Eye (tissue), 1 donor: ENCODE results near the gene ZNF662.
"Not testable (repeated sequence)": the region's sequence is repeated elsewhere in the genome, so short reads cannot be mapped to it uniquely, and the experiment has no call there.

Experiments
- DNase-seq: peaks from one replicate; pipeline ENCODE4 v3.0.0-alpha.2; 2015

Gene ZNF662

DNA sequence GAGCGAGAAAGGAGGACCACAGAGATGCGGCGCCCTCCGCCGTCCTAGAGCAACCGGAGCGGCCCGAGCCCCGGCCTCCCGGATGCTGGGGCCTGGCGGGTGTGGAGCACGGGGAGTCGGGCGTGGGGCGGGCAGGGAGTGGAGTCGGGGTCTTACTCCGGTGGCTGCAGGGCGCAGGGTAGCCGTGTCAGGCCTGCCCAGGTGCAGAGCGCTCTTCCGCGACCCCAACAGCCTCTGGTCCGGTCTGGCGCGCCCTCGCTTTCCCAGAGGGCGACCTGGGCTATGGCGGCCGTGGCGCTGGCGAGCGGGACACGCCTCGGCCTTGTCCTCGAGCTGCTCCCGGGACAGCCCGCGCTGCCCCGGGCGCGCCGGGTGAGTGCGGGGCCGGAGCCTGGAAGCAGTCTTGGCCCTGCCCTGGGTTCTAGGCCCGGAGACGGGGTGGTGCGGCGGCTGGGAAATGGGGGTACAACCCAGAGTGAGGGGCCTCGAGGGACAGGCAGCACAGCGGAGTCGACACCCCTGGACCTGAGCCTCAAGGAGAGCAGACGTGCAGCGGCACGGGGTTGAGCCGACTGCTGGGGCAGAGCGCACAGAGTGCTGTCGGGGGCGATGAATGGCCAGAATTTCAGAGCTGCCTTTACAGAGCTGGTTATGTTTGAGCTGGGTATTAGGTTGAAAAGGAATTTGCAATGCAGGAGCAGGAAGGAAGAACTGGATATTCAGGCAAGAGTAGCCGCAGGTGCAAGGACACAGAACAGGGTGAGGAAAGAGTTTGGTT, at the start of gene ZNF662:
TSS of gene ZNF662 (plus strand) at position 73 of the 778 bp plus-strand sequence. CDS start 1,973 bp downstream, outside the sequence.
- DNase-seq = peak; percentile 87

GRCh38 chr3:42856544-42856943, 49.4 kb upstream of the ZNF662 start:
- DNase-seq = no peak

DNA sequence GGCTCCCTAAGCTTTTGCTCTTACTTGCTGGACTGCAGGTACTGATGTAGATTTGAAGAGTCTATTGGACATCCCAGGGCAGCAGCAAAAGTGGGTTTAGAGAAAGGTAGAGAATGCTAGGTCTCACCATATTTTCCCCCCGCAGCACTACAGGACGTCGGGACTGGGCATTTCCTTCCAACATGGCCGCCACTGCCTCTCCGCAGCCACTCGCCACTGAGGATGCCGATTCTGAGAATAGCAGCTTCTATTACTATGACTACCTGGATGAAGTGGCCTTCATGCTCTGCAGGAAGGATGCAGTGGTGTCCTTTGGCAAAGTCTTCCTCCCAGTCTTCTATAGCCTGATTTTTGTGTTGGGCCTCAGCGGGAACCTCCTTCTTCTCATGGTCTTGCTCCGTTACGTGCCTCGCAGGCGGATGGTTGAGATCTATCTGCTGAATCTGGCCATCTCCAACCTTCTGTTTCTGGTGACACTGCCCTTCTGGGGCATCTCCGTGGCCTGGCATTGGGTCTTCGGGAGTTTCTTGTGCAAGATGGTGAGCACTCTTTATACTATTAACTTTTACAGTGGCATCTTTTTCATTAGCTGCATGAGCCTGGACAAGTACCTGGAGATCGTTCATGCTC, 41.5 kb upstream of the ZNF662 start:
- no peak for DNase-seq

- DNase-seq = no peak
Measured at GRCh38 chr3:42865256-42865655, 40.7 kb upstream of the ZNF662 start.

DNA sequence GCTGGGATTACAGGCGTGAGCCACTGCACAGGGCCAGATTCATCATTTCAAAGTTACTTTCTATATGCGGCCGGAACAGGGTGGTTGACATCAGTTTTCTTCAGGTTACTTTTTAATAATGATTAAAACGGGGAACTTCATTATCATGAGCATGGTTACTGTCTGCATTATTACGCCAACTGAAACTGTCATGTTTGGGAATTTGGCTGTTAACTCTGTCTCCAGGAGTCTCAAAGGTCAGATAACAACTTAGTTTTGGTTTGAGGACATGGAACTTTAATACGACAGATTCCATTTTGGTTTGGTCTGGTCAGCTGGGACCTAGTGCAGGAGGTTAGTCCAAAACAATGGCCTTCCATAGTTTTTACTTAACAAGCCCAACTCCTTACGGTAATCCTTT, 38.8 kb upstream of the ZNF662 start:
- DNase-seq = no peak

DNA sequence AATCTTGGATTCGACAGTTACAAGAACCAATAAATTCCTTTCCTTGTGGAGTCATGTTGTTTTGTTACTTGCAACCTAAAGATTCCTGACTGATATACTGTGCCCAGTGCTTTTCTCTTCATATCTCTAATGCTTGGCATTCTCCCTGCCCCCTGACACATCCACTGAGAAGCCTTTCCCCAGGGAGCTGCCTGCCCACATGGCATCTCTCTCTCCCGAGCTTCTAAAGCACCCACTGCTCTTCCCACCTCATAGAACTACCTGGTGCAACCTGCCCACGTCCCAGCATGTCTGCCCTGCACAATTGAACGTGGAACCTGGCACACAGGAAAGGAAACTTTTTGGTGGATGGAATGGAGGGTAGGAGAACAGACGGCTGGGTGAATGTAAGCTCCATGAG, 37.1 kb upstream of the ZNF662 start:
- no peak for DNase-seq

- no peak for DNase-seq
Measured at GRCh38 chr3:42871592-42872196, 34.2 kb upstream of the ZNF662 start.

- DNase-seq = no peak
Measured at GRCh38 chr3:42872718-42873117, 33.2 kb upstream of the ZNF662 start.

- no peak for DNase-seq
Measured at GRCh38 chr3:42873221-42873982, 32.5 kb upstream of the ZNF662 start.

- no peak for DNase-seq
Measured at GRCh38 chr3:42874749-42875148, 31.2 kb upstream of the ZNF662 start.

DNA sequence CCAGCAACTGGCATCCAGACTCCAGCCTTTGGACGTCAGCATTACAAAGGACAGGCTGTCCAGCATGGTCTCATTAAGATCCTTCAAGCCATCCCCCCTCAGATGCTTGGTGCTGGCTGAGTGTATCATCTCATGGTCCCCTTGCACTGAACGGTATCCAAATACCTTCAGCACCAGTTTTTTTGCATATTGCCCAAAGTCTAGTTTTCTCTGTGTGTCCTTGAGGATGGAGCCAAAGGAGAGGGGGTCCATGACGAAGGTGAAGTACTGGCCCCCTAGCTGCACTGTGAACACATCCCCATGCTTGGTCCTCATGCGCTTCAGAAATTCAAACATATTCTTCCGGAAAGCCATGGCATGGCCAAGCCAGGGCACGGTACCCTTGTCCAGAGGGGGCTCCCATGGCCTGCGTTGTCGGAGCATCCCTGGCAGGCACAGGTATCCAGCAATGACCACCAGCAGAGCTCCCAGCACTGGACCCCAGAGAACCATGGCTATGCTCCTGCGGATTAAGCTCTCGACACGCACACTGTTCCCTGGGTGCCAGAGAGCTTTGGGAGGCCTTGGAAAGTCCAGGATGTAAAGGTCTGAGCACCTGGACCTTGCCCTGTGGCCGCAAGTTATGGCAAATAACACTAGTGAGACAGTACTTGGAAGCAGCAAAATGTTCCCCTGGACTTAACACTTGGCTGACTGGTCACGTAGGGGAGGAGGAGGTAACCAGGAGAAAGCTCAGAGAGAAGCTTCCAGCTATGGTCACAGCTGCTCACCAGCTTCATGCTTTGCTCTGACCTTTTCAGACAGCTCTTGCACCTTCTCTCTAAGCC, 30.4 kb upstream of the ZNF662 start, which contains the start of gene CYP8B1:
TSS of gene CYP8B1 (minus strand) at position 555 of the 827 bp plus-strand sequence. CDS start at position 492, 63 bp downstream.
- no peak for DNase-seq

GRCh38 chr3:42876401-42876800, 29.5 kb upstream of the ZNF662 start:
- DNase-seq = no peak

- no peak for DNase-seq
Measured at GRCh38 chr3:42876940-42877720, 28.8 kb upstream of the ZNF662 start.

- DNase-seq = no peak
Measured at GRCh38 chr3:42877881-42878280, 28.1 kb upstream of the ZNF662 start.

DNA sequence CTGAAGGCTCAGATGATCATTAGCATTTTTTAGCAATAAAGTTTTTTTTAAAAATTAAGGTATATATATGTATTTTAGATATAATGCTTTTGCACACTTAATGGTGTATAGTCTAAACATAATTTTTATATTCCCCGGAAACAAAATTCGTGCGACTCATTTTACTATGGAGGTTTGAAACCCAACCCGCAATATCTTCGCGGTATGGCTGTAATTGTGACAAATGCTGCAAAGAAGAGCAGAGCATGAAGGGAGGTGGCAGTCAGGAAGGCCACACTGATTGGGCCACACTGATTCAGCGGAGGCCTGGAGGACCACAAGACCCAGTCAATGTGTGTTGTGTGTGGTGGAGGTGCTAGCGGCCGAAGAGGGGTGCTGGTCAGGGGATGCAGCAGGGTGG, 25.8 kb upstream of the ZNF662 start:
- no peak for DNase-seq

GRCh38 chr3:42880601-42881451, 25.1 kb upstream of the ZNF662 start:
- peak; percentile 92 for DNase-seq

- not testable (repeated sequence) for DNase-seq
Measured at GRCh38 chr3:42883251-42883930, 22.6 kb upstream of the ZNF662 start.

DNA sequence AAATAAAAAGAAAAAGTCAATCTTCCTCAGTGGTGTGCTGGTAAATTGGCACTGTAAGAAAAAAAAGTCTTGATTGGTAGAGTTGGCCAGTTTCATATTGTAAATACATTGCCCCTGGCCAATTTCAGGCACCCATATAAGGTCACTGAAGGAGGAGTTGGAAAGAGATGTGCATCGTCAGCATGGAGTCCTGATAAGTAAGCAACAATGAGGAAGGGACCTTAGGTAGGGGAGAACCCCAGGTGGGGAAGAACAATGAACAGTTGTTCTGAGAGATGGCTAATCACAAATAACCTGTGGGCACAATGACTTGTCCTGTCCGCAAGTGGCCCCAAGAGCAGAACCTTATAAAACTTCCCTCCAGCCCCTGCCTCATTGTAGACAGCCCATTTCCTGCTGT, 21.6 kb upstream of the ZNF662 start:
- no peak for DNase-seq

DNA sequence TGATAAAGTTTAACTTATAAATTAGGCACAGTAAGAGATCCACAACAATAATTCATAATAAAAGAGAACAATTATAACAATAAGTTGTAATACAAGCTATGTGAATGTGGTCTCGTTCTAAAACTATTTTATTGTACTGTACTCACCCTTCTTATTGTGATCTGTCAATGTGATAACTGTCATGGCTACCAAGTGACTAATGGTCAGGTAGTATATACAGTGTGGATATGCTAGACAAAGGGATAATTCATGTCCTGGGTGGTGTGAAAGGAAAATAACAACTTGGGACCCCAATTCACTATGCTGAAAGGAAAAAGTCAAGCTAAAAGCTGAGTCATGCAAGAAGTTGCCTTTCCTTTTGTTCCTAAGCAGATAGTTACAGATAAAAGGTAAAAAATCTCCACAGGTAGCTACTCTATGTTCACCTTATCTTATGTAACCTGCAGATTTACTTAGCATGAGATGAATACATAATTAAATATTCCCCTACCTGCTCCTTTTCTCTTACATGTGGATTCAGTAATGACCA, 19.6 kb upstream of the ZNF662 start:
- no peak for DNase-seq

DNA sequence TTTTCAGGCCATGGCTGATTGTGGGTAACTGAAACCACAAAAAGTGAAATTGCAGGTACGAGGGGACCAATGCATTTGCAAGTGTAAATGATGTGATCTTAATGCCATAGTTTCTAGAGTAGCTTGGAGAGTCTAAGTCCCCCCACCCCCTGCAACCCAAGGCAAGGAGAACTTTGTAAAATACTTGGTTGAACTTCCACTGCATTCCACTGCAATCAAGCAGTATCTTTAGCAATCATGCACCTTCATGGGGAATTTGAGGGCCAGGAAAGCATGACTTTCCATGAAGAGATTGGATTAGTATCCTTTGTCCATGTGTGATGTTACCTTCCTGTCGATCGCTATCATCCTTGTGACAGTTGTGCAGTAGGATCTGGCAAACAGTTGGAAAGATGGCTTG, 18.9 kb upstream of the ZNF662 start:
- DNase-seq = no peak
